Measurements from ENCODE around the gene GLMN. TPM values are rescaled to one million over a fixed set of nuclear protein-coding genes. Genes with fewer than 3 reads are reported as not detected.

Gene GLMN
- total RNA-seq, 1 experiment from 2014 or later = 10.4 TPM

DNA sequence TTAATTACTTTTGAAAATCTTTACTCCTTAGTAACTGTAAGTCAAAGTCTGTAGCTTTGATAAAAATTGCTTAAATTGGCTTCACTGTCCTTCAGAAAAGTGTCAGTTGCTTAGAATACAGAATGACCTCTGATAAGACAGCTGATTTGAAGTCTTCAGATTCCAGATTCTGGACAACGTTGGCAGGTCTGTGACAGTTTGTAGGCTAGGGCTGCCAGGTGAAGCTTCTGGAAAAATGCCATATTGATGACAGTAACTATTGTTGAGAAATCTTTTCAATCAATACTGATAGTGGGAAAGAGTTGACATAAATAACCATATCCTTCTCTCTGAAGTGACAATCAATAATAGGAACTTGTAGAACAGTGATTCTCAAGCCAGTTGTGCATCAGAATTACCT is 41.4 kb upstream of the GLMN start:
- DNase-seq (ENCODE audit: low read depth, low spot score) = no peak
- ChIA-PET POLR2A (no interaction called here), CTCF (no interaction called here)
- no peak for ATAC-seq
- no peak overlapping the region for H3K4me3 ChIP-seq (ENCODE audit: low read depth in 2 of 2, low read length in 2 of 2)
- TF ChIP-seq SIN3A (IDR thresholded peaks at IDR 0.05; ENCODE audit: borderline replicate concordance, insufficient read depth, low read depth, low read length) (no peak), POLR2AphosphoS5 (IDR thresholded peaks at IDR 0.05; ENCODE audit: low read depth, low read length) (no peak), TCF7L2 (IDR thresholded peaks at IDR 0.05; ENCODE audit: low read depth, low read length) (no peak)
- TF ChIP-seq, protein P1, sequence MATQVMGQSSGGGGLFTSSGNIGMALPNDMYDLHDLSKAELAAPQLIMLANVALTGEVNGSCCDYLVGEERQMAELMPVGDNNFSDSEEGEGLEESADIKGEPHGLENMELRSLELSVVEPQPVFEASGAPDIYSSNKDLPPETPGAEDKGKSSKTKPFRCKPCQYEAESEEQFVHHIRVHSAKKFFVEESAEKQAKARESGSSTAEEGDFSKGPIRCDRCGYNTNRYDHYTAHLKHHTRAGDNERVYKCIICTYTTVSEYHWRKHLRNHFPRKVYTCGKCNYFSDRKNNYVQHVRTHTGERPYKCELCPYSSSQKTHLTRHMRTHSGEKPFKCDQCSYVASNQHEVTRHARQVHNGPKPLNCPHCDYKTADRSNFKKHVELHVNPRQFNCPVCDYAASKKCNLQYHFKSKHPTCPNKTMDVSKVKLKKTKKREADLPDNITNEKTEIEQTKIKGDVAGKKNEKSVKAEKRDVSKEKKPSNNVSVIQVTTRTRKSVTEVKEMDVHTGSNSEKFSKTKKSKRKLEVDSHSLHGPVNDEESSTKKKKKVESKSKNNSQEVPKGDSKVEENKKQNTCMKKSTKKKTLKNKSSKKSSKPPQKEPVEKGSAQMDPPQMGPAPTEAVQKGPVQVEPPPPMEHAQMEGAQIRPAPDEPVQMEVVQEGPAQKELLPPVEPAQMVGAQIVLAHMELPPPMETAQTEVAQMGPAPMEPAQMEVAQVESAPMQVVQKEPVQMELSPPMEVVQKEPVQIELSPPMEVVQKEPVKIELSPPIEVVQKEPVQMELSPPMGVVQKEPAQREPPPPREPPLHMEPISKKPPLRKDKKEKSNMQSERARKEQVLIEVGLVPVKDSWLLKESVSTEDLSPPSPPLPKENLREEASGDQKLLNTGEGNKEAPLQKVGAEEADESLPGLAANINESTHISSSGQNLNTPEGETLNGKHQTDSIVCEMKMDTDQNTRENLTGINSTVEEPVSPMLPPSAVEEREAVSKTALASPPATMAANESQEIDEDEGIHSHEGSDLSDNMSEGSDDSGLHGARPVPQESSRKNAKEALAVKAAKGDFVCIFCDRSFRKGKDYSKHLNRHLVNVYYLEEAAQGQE (IDR thresholded peaks at IDR 0.05; ENCODE audit: insufficient read depth in 1 of 2, low read depth in 2 of 2, low read length in 1 of 2) = no peak
- TF ChIP-seq, protein P2, sequence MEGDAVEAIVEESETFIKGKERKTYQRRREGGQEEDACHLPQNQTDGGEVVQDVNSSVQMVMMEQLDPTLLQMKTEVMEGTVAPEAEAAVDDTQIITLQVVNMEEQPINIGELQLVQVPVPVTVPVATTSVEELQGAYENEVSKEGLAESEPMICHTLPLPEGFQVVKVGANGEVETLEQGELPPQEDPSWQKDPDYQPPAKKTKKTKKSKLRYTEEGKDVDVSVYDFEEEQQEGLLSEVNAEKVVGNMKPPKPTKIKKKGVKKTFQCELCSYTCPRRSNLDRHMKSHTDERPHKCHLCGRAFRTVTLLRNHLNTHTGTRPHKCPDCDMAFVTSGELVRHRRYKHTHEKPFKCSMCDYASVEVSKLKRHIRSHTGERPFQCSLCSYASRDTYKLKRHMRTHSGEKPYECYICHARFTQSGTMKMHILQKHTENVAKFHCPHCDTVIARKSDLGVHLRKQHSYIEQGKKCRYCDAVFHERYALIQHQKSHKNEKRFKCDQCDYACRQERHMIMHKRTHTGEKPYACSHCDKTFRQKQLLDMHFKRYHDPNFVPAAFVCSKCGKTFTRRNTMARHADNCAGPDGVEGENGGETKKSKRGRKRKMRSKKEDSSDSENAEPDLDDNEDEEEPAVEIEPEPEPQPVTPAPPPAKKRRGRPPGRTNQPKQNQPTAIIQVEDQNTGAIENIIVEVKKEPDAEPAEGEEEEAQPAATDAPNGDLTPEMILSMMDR (IDR thresholded peaks at IDR 0.05) = no peak
- no peak overlapping the region for H3K27ac ChIP-seq (ENCODE audit: low read length)
- H3K27me3 ChIP-seq (ENCODE audit: control insufficient read depth, insufficient read depth, low read length) = no peaks in the 10 kb centered on the region
- no peaks in the 10 kb centered on the region; the same call in 1 of the 2 replicates for H3K36me3 ChIP-seq (ENCODE audit: control insufficient read depth, insufficient read depth, low read length)
- in situ Hi-C loops (cut with HindIII; ENCODE audit: low pct_unique_long_range_greater_than_20kb, low sequenced_read_pairs) (no loop called here), intact Hi-C loops (cut with micrococcal nuclease; ENCODE audit: unreplicated experiment) (no loop called here)
- no peaks in the 10 kb centered on the region for H3K9me3 ChIP-seq (ENCODE audit: control insufficient read depth, insufficient read depth, low read depth, low read length)
- BruUV-seq (replicated peaks) = no TSS peak
- no peaks in the 10 kb centered on the region for H3K4me1 ChIP-seq (ENCODE audit: control insufficient read depth, insufficient read depth, low read length)

DNA sequence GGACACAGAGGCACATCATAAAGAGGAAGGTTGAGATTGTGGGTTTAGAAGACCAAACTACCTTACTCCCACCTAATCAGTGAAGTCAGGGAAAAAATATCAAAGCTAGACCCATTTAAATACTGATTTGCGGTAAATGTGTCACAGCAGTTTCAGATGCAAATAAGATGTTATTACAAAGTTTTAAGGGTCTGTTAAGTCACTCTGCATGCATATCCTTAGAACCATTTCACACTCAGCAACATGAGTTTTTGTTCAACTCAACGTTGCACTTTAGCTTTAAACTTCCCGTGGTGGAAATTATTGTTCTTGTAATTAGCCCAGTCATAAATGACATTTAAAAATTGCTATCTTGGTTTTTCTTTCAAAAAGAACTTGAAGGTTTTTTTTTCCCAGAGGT is 34.9 kb upstream of the GLMN start:
- ATAC-seq = no peak
- Histone ChIP-seq H3K4me1 (ENCODE audit: control insufficient read depth, insufficient read depth, low read length) (no peaks in the 10 kb centered on the region), H3K27me3 (ENCODE audit: control insufficient read depth, insufficient read depth, low read length) (no peaks in the 10 kb centered on the region), H3K36me3 (ENCODE audit: control insufficient read depth, insufficient read depth, low read length) (no peaks in the 10 kb centered on the region; the same call in 1 of the 2 replicates), H3K9me3 (ENCODE audit: control insufficient read depth, insufficient read depth, low read depth, low read length) (no peaks in the 10 kb centered on the region), H3K27ac (ENCODE audit: low read length) (no peak overlapping the region), H3K4me3 (ENCODE audit: low read depth in 2 of 2, low read length in 2 of 2) (no peak overlapping the region)
- intact Hi-C loops (cut with micrococcal nuclease; ENCODE audit: unreplicated experiment) = no loop called here
- no peak for DNase-seq (ENCODE audit: low read depth, low spot score)
- BruUV-seq (replicated peaks) = no TSS peak
- no peak for TF ChIP-seq SIN3A (IDR thresholded peaks at IDR 0.05; ENCODE audit: borderline replicate concordance, insufficient read depth, low read depth, low read length)
- TF ChIP-seq, protein P2 (IDR thresholded peaks at IDR 0.05) = no peak
- TF ChIP-seq TCF7L2 (IDR thresholded peaks at IDR 0.05; ENCODE audit: low read depth, low read length) = no peak
- TF ChIP-seq, protein P1 (IDR thresholded peaks at IDR 0.05; ENCODE audit: insufficient read depth in 1 of 2, low read depth in 2 of 2, low read length in 1 of 2) = no peak
- TF ChIP-seq POLR2AphosphoS5 (IDR thresholded peaks at IDR 0.05; ENCODE audit: low read depth, low read length) = no peak
- in situ Hi-C loops (cut with HindIII; ENCODE audit: low pct_unique_long_range_greater_than_20kb, low sequenced_read_pairs) = no loop called here
- ChIA-PET POLR2A (no interaction called here), CTCF (no interaction called here)
